ENCODE measurements around the gene FBXO44.

Gene FBXO44

DNA sequence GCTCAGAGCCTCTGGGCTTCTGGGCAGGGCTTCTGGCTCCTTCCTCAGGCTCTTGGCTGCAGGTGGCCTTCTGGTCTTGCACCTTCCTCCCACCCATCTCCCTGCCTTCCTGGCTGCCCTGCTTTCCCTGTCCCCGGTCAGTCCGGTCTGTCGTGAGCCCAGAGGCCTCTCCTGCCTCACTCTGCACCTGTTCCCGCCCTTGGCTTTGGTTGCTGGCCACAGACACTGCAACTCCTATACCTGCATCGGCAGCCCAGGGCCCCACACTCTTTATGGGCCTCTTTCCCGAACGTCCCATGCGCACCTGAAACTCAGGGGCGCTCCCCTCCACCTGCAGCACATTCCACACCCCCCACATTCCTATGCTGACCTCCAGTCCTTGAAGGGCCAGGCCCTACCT, 8.4 kb upstream of the FBXO44 start:
- TF ChIP-seq, protein P1, sequence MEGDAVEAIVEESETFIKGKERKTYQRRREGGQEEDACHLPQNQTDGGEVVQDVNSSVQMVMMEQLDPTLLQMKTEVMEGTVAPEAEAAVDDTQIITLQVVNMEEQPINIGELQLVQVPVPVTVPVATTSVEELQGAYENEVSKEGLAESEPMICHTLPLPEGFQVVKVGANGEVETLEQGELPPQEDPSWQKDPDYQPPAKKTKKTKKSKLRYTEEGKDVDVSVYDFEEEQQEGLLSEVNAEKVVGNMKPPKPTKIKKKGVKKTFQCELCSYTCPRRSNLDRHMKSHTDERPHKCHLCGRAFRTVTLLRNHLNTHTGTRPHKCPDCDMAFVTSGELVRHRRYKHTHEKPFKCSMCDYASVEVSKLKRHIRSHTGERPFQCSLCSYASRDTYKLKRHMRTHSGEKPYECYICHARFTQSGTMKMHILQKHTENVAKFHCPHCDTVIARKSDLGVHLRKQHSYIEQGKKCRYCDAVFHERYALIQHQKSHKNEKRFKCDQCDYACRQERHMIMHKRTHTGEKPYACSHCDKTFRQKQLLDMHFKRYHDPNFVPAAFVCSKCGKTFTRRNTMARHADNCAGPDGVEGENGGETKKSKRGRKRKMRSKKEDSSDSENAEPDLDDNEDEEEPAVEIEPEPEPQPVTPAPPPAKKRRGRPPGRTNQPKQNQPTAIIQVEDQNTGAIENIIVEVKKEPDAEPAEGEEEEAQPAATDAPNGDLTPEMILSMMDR (IDR thresholded peaks at IDR 0.05; ENCODE audit: low read depth, low read length) = no peak

DNA sequence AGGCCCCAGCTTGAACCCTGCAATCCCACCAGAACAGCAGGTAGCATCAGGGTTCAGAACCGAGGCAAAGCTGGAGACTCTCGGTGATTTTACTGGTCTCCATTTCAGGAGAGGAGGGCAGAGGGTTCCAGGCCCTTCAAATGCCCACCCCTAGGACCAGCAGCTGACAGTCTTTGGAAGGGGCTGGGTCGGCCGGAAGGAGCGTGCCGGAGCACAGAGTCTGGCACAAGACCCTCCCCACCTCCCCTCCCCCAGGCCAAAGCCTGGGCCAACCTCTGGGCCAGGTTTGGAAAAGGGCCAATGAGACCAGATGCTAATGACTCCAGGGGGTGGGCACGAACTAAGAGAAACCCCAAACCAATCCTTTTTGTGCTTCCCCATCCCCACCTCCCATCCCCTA, 7.3 kb upstream of the FBXO44 start:
- TF ChIP-seq, protein P1 (IDR thresholded peaks at IDR 0.05; ENCODE audit: low read depth, low read length) = no peak
- no peak overlapping the region for H3K4me3 ChIP-seq (ENCODE audit: low read depth, low read length)

More for the DNA sequence above, 8.4 kb upstream of the FBXO44 start:
- no peak overlapping the region for H3K4me3 ChIP-seq (ENCODE audit: low read depth, low read length)

DNA sequence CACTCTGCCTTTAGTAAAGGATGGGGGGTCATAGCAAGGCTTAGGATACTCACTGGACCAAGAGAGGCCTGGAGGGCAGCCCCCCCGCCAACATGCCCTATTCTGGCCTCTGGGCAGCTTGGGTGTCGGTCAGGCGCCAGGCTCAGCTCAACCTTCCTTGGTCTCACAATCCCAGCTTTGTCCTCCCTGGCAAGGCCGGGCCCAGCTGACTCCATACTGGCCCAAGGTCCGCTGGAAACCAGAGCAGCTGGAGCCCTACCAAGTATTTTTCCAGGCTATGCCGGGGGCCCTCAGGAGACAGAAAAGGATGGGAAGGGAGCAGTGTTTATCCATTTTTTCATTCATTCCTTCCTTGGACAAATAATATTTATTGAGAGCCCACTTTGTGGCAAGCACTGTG, 6.6 kb upstream of the FBXO44 start:
- TF ChIP-seq, protein P1 (IDR thresholded peaks at IDR 0.05; ENCODE audit: low read depth, low read length) = no peak
- H3K4me3 ChIP-seq (ENCODE audit: low read depth, low read length) = no peak overlapping the region

DNA sequence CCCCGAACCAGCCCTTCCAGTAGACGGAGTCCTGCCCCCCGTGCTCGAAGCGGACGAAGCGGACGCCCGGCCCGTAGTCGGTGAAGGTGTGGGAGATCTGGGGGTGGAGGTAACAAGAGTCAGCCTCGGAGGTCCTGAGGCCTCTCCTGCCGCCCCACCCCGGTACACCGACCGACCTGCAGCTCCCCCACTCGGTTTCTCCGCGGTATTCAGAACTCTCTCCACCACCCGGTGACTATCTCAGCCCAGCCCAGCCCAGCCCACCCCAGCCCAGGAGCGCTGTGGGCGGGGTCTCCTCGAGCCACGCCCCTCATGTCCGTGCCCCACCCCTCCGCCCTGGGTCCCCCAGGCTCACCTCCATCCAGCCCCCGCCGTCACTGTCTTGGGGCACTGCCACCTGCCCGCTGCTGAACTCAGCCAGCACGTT, 5.9 kb upstream of the FBXO44 start:
- TF ChIP-seq, protein P1 (IDR thresholded peaks at IDR 0.05; ENCODE audit: low read depth, low read length) = no peak
- no peak overlapping the region for H3K4me3 ChIP-seq (ENCODE audit: low read depth, low read length)

DNA sequence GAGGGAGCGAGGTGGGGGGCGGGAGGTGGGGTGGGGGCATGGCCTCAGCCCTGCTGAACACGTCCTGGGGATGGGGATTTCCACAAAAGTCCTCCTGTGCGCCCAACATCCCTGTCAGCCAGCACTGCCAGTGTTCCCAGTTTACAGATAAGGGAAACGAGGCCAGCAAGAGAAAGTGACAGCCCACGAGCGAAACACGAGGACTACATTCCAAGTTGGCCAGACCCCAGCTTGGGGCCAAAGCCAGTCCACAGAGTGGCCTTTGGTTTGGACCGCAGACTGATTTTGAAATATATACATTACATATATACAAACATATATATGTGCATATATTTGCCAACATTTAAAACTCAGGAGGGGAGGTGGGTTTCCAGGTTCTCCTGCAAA, 5.4 kb upstream of the FBXO44 start:
- H3K4me3 ChIP-seq (ENCODE audit: low read depth, low read length) = no peak overlapping the region

DNA sequence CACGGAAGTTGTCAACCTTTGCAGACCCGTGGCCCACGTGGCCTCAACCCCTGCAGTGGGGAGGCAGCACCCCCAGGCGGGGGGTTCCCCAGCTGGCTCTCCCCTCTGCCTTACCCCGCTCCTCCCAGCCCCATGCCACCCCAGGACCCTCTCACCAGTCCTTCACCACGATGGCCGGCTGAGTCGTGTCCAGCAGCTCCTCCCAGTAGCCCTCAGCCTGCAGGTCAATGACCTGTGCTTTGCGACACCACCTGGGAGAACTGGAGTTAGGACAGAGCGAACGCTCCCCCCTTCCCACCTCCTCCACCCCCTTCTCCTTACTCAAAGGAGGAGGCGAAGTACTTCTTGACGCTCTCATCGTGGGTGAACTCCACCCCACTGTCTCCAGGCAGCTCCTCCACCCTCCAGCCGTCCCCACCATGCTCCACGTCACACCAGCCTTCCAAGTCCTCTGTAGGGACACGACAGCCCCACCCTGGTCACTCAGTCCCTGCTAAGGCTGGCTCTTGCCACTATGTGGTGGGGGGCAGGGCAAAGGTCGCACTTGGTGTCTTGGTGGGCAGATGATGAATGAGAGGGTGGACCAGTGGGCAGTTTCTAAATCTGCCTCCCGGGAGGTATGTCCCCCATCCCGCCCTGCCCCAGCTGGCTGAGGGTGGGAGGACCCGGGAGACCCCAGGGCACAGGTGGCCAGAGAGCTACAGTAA, 4.9 kb upstream of the FBXO44 start:
- H3K4me3 ChIP-seq (ENCODE audit: low read depth, low read length) = no peak overlapping the region
- TF ChIP-seq, protein P1 (IDR thresholded peaks at IDR 0.05; ENCODE audit: low read depth, low read length) = no peak

More for the DNA sequence above, 5.4 kb upstream of the FBXO44 start:
- TF ChIP-seq, protein P1 (IDR thresholded peaks at IDR 0.05; ENCODE audit: low read depth, low read length) = no peak

DNA sequence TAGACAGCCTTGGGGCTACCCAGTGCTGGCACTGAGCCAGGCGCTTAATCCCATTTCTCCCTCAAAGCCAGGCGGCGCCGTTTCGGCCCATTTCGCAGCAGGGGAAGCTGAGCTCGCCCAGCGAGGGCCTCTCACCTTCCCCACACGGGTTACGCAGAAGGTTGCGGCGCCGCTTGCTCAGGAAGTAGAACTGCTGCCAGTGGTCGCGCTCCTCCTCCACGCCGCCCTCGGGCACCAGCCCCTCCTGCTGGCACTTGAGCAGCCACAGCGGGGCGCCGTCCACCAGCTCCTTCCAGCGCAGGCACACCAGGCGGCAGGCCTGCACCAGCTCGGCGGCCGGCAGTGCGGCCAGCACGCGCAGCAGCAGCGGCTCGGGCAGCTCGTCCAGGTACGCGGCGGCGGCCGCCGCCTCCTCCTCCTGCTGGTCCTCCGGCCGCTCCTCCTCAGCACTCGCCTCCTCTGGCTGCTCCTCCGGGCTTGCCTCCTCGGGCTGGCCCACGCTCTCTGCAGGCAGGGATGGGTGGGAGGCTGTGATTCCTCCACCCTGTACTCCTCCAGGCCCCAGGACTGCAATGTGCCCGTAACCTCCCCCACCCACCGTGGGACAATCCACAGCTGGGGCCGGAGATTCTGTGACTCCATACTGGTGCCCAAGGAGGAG, 4.2 kb upstream of the FBXO44 start:
- no peak overlapping the region for H3K4me3 ChIP-seq (ENCODE audit: low read depth, low read length)
- TF ChIP-seq, protein P1 (IDR thresholded peaks at IDR 0.05; ENCODE audit: low read depth, low read length) = no peak

All from WI38 (cell line).